Epidermal melanocyte (primary cell): ENCODE results near the gene HDAC9.
A peak's percentile ranks its signal among the peaks of the same experiment; 100 is the strongest.

Experiments used
- DNase-seq: peaks from one replicate; pipeline ENCODE4 v3.0.0; 2011; ENCODE audit warnings: low spot score; ENCODE audit not compliant: insufficient read length

HDAC9 gene

DNA sequence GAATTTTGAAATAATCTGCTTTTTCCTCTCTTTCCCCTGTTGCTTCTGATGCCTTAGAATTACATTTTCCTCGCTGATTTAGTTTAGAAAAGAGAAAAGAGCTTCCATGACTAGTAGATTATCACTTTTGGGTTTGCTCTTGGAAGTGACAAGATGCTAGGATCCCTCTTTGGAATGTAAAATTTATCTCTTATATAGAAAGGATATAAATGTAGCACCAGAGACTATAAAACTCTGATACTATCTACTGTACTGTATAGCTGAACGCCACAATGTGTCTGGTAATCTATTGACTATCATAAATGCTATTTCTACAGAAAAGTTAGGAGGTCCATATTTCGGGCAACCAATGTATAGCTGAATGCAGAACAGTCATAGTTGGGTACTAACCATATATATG, 1.1 kb upstream of the HDAC9 start:
- no peak for DNase-seq

DNA sequence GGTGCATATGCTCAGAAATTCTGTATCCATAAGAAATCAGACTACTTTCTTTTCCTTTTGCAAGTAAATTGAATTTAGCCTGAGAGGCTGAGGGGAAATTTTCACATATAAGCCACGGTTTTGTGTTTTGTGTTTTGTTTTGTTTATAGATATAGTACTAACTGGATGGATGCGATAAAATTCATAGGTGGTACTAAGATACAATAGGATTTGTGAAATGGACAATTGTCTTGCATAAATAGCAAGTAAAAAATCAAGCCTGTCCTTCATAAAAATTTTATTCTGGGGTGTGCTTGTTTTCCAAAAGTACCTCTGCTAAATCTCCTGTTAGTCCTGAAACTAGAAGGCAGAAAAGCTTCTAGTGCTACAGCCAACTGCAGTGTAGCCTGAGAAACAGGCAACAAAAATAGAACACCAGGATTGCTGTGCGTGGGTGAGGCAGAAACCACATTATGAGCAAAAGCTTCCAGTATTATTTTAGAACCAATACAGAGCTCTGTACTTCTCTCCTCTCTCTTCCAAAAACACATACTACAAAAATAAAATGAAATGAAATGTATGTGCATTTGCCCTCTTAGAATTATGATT, 634 bp upstream of the HDAC9 start:
- no peak for DNase-seq

DNA sequence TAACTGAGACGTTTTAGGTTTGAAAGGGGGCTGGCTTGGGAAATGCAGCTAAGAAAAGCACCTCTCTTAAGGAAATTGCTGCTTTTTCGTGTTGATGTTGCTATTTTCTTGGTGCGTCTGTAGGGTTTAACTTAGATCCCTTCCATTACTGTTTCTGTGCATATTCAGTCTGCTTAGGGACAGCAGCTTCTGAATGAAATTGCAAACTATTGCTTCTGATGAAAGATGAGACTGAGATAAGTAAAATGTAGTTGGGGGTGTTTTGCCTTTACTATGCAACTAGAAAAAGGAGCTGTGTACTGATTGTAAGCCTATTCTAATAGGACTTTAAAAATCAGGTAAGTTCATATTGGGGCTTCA, 772 bp downstream of the HDAC9 start:
- DNase-seq: no peak

GRCh38 chr7:18497082-18497481, 1.5 kb downstream of the HDAC9 start:
- no peak for DNase-seq

- no peak for DNase-seq
Measured at GRCh38 chr7:18497800-18498199, 2.3 kb downstream of the HDAC9 start.

- DNase-seq: no peak
Measured at GRCh38 chr7:18498341-18498740, 2.8 kb downstream of the HDAC9 start.

DNA sequence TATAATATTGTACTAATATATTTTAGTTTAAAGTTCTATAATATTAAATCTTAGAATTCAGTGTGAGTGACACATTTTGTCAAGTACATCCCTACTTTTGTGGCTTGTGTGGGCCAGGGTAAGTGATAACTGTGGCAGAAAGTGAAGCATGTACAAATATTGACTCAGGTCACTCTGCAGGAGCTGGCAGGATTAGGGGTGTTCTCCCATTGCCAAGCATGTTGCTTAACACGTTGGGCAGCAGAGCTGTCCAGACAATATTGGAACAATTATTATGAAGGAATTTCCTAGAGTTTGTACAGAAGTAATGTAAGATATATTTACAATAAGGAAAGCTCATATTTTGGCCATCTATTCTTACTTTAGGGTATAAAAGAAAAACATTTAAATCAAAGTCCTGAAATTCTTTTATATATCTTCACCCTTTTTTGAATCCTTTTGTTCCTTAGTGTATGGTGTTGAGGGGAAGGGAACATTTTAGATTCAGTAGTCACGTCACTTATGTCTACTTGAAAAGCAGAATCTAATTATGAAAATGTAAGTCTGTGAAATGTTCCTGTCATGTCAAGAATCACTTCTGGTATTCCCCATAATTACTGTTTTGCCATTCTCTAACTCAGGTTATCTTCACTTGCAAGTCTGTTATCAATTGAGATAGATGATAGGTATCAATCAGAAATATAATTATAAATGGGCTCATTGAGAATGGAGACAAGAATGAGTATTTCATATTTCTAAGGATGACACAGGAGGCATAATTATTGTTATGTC, 4.0 kb downstream of the HDAC9 start:
- DNase-seq: no peak

GRCh38 chr7:18503126-18503866, 7.7 kb downstream of the HDAC9 start:
- DNase-seq: no peak

- no peak for DNase-seq
Measured at GRCh38 chr7:18504965-18505364, 9.4 kb downstream of the HDAC9 start.

DNA sequence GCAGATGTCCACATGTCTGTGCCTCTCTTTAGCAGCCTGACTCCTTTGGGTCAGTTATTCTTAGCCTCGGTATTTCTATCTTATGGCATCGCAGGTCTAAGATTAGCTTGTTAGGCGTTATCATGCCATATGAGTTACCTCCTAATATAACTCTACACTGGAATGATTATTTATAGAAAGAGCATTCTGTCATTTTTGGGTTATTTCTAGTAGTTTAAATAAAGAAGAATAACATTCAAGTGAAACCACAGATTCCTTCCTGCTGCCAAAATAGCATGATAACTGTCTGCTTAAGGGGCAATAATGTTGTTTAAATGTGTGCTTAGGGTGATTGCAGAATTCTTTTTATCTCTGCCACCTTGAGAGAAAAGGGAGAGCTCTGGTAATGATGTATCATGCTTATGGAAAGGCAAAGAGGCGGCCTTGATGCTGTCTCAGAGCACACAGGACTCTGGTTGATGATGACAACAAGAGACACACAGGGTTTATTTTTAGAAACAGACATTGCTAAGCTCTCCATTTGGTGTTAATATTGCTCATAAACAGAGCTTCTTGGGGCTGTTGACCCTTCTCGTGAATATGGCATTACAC, 10.4 kb downstream of the HDAC9 start:
- DNase-seq: no peak

GRCh38 chr7:18508443-18509427, 13.2 kb downstream of the HDAC9 start:
- peak; percentile 68 for DNase-seq

GRCh38 chr7:18509481-18509880, 13.9 kb downstream of the HDAC9 start:
- no peak for DNase-seq

DNA sequence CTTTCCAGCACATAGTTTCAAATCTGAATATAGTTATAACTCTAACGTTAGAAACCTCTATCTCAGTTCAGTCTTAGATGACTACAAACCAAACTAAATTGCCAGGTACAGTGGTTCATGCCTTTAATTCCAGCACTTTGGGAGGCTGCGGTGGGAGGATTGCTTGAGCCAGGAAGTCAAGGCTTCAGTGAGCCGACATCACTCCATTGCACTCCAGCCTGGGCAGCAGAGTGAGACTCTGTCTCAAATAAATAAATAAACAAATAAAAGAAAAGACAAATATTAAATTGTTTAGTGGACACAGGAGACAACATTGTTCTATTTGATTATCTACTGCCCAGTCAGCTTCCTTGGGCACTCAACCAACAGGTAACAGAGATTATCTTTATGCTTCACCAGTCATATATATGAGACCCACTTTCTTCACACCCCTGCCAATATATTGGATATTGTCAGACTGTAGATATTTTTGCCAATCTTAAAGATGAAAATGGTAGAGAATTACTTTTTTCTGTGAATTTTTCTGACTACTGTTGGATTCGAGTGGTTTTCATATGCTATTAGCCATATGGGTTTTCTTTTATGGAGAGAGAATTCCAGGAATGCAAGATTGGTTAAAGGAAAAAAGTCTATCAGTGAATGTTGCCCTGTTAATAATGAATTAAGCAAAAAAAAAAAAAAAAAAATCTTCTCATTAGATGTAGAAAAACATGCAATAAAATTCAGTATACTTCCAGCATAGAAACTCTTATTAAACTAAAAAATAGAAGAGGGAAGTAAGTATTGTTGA, 16.0 kb downstream of the HDAC9 start:
- no peak for DNase-seq

DNA sequence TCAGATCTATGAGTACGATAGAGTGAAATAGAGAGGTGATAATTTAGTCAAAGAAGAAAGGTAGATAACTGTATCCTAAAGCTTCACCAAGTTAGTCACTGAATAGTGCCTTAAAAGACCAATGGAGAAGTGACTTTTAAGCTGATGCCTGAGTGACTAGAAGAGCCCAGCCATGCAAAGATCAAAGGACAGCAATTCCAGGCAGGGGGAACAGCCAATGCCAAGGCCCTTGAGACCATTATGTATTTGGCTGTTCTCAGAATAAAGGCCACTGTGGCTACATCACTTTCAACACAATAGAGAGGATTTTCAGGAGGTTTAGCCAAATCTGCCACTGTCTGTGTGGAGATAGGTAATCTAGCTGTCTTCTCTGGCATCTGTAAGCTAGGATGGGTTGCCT, 17.8 kb downstream of the HDAC9 start:
- no peak for DNase-seq

DNA sequence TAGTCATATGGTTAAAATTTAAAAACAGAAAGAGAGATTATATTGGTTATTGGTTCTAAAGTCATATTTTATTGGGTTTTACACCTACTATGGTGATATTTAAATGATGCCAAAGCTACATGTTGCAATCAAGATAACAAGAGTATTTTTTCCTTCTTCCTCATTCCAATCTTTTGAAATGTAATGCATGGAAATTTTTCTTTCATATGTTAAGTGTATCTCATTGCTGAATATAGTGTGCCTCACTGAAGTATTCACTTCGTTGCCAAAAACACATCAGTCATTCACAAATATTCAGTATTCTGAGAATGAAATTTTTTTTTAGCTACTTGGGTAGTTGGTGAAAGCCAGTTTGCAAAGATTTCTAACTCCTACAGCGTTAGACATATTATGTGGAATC, 19.5 kb downstream of the HDAC9 start:
- no peak for DNase-seq

DNA sequence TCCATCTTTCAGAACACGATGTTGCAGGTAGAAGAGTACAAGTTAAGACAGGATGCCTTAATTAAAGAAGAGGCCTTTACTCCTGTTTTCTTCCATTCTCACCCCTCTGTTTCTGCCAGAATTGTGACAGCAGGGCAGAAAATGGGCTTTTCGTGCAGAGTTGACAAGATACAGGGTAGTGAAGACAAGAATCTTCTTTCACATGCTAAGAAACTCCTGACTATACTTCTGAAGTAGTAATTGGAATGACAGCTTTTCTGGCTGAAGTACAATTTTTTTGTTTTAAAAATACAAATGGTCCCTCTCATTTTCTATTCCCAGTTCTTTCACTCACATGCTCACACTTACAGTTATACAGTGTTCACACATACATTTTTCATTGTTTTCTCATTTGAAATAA, 22.1 kb downstream of the HDAC9 start:
- DNase-seq: no peak

- no peak for DNase-seq
Measured at GRCh38 chr7:18518555-18518954, 23.0 kb downstream of the HDAC9 start.

DNA sequence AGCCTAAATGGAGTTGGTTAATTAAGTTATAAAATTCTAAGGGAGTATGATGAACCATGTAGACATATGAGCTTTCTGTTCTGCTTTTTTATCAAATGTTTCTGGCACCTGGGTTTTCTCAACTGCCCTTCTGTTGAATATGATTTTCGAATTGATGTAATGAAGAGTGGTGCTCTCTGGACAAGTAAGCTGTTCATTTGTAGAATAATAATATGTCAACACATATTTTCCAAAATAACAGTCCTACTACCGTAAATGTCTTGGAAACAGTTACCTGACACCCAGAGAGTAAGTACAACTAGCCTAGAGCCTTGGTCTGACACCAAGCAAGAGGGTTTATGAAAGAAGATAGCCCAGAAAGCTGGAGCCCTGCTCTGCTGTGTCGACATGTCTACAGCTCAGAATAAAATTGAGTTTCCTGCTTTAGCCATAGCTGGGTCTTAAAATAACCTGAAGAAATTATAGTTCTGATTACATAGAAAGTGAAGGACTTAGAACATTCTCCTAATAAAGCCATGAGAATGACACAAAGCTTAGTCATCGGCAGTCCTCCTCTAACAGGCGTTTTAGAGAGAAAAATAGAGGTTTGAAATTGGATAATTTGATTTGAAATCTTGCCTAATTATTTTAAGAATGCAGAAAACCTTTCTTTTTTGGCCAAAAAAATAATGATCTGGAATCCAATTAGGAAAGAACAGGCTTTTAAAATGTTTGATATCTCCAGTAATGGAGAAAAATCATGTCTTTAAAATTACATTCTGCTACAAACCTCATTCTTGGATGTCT, 25.1 kb downstream of the HDAC9 start:
- no peak for DNase-seq

- DNase-seq: no peak
Measured at GRCh38 chr7:18521236-18521589, 25.7 kb downstream of the HDAC9 start.
